ENCODE data around the gene SP2. TPM values are rescaled to one million over a fixed set of nuclear protein-coding genes. Genes with fewer than 3 reads are reported as not detected.
A peak's percentile ranks its signal among the peaks of the same experiment; 100 is the strongest.

SP2 gene
- total and polyA plus RNA-seq, 2 of the 13 experiments (the other 11 are each of a cell fraction or from before 2014, with no cell fraction given) = 1.4 to 4.8 TPM

- TF ChIP-seq, protein P1, sequence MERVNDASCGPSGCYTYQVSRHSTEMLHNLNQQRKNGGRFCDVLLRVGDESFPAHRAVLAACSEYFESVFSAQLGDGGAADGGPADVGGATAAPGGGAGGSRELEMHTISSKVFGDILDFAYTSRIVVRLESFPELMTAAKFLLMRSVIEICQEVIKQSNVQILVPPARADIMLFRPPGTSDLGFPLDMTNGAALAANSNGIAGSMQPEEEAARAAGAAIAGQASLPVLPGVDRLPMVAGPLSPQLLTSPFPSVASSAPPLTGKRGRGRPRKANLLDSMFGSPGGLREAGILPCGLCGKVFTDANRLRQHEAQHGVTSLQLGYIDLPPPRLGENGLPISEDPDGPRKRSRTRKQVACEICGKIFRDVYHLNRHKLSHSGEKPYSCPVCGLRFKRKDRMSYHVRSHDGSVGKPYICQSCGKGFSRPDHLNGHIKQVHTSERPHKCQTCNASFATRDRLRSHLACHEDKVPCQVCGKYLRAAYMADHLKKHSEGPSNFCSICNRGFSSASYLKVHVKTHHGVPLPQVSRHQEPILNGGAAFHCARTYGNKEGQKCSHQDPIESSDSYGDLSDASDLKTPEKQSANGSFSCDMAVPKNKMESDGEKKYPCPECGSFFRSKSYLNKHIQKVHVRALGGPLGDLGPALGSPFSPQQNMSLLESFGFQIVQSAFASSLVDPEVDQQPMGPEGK (CRISPR knock-in tag; IDR thresholded peaks at IDR 0.05) = peak; percentile 81
- no peak for TF ChIP-seq SP1 (IDR thresholded peaks at IDR 0.05)
- TF ChIP-seq SP1 (CRISPR knock-in tag; IDR thresholded peaks at IDR 0.05) = no peak
- TF ChIP-seq PHF20 (CRISPR knock-in tag; IDR thresholded peaks at IDR 0.05) = no peak
- TF ChIP-seq SOX5 (CRISPR knock-in tag; IDR thresholded peaks at IDR 0.05; ENCODE audit: borderline replicate concordance) = peak; percentile 40; the same call in 1 of the 2 replicates
- TF ChIP-seq KLF16 (CRISPR knock-in tag; IDR thresholded peaks at IDR 0.05) = 0 out of 4 replicates have a peak, but pooled peaks of 1 of the 2 experiments have one; percentile 13
- TF ChIP-seq FOXO1 (CRISPR knock-in tag; IDR thresholded peaks at IDR 0.05) = peak; percentile 22; the same call in 1 of the 2 replicates
- peak; percentile 33; the same call in 1 of the 2 replicates for TF ChIP-seq FOXA3 (CRISPR knock-in tag; IDR thresholded peaks at IDR 0.05)
- TF ChIP-seq, protein P2, sequence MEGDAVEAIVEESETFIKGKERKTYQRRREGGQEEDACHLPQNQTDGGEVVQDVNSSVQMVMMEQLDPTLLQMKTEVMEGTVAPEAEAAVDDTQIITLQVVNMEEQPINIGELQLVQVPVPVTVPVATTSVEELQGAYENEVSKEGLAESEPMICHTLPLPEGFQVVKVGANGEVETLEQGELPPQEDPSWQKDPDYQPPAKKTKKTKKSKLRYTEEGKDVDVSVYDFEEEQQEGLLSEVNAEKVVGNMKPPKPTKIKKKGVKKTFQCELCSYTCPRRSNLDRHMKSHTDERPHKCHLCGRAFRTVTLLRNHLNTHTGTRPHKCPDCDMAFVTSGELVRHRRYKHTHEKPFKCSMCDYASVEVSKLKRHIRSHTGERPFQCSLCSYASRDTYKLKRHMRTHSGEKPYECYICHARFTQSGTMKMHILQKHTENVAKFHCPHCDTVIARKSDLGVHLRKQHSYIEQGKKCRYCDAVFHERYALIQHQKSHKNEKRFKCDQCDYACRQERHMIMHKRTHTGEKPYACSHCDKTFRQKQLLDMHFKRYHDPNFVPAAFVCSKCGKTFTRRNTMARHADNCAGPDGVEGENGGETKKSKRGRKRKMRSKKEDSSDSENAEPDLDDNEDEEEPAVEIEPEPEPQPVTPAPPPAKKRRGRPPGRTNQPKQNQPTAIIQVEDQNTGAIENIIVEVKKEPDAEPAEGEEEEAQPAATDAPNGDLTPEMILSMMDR (CRISPR knock-in tag; IDR thresholded peaks at IDR 0.05) = peak; percentile 29; the same call in 1 of the 2 replicates
- no peak for TF ChIP-seq SOX6 (IDR thresholded peaks at IDR 0.05)
- peak; percentile 46; the same call in 1 of the 2 replicates for TF ChIP-seq SOX6 (CRISPR knock-in tag; IDR thresholded peaks at IDR 0.05)
- no peak for TF ChIP-seq SMYD3 (CRISPR knock-in tag; IDR thresholded peaks at IDR 0.05)
- peak; percentile 65 for TF ChIP-seq PHF21A (CRISPR knock-in tag; IDR thresholded peaks at IDR 0.05)
- TF ChIP-seq SAP130 (CRISPR knock-in tag; IDR thresholded peaks at IDR 0.05; ENCODE audit: low read depth) = 0 out of 2 replicates have a peak, but pooled peaks have one; percentile 7
- TF ChIP-seq HMG20A (CRISPR knock-in tag; IDR thresholded peaks at IDR 0.05; ENCODE audit: borderline replicate concordance) = peak; percentile 16; the same call in 1 of the 2 replicates
- no peak for TF ChIP-seq TARDBP (CRISPR knock-in tag; IDR thresholded peaks at IDR 0.05)
- no peak for TF ChIP-seq ARID3A (IDR thresholded peaks at IDR 0.05; ENCODE audit: low read depth, low read length)
- peak; percentile 35; the same call in 1 of the 2 replicates for TF ChIP-seq ZNF556 (CRISPR knock-in tag; IDR thresholded peaks at IDR 0.05; ENCODE audit: borderline replicate concordance)
- no peak for TF ChIP-seq LCORL (IDR thresholded peaks at IDR 0.05)
- TF ChIP-seq LCORL (CRISPR knock-in tag; IDR thresholded peaks at IDR 0.05) = peak; percentile 68
These were observed 35.8 kb downstream of the SP2 start (continued) for GRCh38 chr17:47931848-47932247.

Measured in HepG2 (cell line).